Ishikawa (cell line): Measurements from ENCODE around the gene PLXNC1.

Experiments used
- CEBPB ChIP-seq: IDR thresholded peaks from 2 replicates; pipeline ENCODE4 v1.6.1; 2012
- CREB1 ChIP-seq: IDR thresholded peaks from 2 replicates; pipeline ENCODE4 v1.6.1; 2012; ENCODE audit warnings: low read depth
- EGR1 ChIP-seq: IDR thresholded peaks from 2 replicates; pipeline ENCODE4 v1.6.1; 2012
- EP300 ChIP-seq: IDR thresholded peaks from 2 replicates; pipeline ENCODE4 v1.6.1; 2012; ENCODE audit warnings: borderline replicate concordance
- FOXM1 ChIP-seq: IDR thresholded peaks from 2 replicates; pipeline ENCODE4 v1.6.1; 2012; ENCODE audit warnings: low read depth, borderline replicate concordance
- NFIC ChIP-seq: IDR thresholded peaks from 2 replicates; pipeline ENCODE4 v1.6.1; 2012
- RAD21 ChIP-seq: IDR thresholded peaks from 2 replicates; pipeline ENCODE4 v1.6.1; 2012; ENCODE audit warnings: low read depth
- REST ChIP-seq: IDR thresholded peaks from 2 replicates; pipeline ENCODE4 v1.6.1; 2012; ENCODE audit warnings: low read depth, mild to moderate bottlenecking
- TAF1 ChIP-seq: IDR thresholded peaks from 2 replicates; pipeline ENCODE4 v1.6.1; 2012; ENCODE audit warnings: low read depth, mild to moderate bottlenecking
- TCF12 ChIP-seq: IDR thresholded peaks from 2 replicates; pipeline ENCODE4 v1.6.1; 2012; ENCODE audit warnings: low read depth
- TEAD4 ChIP-seq: IDR thresholded peaks from 2 replicates; pipeline ENCODE4 v1.6.1; 2012
- USF1 ChIP-seq: IDR thresholded peaks from 2 replicates; pipeline ENCODE4 v1.6.1; 2012
- YY1 ChIP-seq: IDR thresholded peaks from 2 replicates; pipeline ENCODE4 v1.6.1; 2012; ENCODE audit warnings: low read depth
- ZBTB7A ChIP-seq: IDR thresholded peaks from 2 replicates; pipeline ENCODE4 v1.6.1; 2012; ENCODE audit warnings: low read depth

The PLXNC1 gene

GRCh38 chr12:94267537-94267872 is 119.1 kb downstream of the PLXNC1 start:
- TF ChIP-seq FOXM1, result no peak
- no peak for TF ChIP-seq USF1
- no peak for TF ChIP-seq REST
- TF ChIP-seq EGR1, result no peak
- TF ChIP-seq TAF1, result no peak
- no peak for TF ChIP-seq TEAD4

GRCh38 chr12:94267921-94268471 is 119.6 kb downstream of the PLXNC1 start:
- TF ChIP-seq ZBTB7A (no peak), CREB1 (no peak), CEBPB (no peak), EGR1 (no peak), TCF12 (no peak), USF1 (no peak), NFIC (no peak), FOXM1 (no peak), REST (no peak)

- TF ChIP-seq REST, result no peak
- TF ChIP-seq FOXM1, result no peak
- TF ChIP-seq TAF1, result no peak
- TF ChIP-seq CREB1, result no peak
- no peak for TF ChIP-seq EP300
- no peak for TF ChIP-seq YY1
- no peak for TF ChIP-seq USF1
- no peak for TF ChIP-seq RAD21
- no peak for TF ChIP-seq NFIC
- no peak for TF ChIP-seq TEAD4
- no peak for TF ChIP-seq ZBTB7A
- no peak for TF ChIP-seq EGR1
Observed at GRCh38 chr12:94269316-94269999, 121.1 kb downstream of the PLXNC1 start.

GRCh38 chr12:94271351-94271750 is 123.0 kb downstream of the PLXNC1 start:
- TF ChIP-seq RAD21 (no peak), FOXM1 (no peak)

- no peak for TF ChIP-seq ZBTB7A
- TF ChIP-seq RAD21, result no peak
- TF ChIP-seq EGR1, result no peak
- no peak for TF ChIP-seq CREB1
- TF ChIP-seq TCF12, result no peak
Observed at GRCh38 chr12:94272280-94272679, 123.9 kb downstream of the PLXNC1 start.
